ENCODE results near the gene TMEM171.

The TMEM171 gene

DNA sequence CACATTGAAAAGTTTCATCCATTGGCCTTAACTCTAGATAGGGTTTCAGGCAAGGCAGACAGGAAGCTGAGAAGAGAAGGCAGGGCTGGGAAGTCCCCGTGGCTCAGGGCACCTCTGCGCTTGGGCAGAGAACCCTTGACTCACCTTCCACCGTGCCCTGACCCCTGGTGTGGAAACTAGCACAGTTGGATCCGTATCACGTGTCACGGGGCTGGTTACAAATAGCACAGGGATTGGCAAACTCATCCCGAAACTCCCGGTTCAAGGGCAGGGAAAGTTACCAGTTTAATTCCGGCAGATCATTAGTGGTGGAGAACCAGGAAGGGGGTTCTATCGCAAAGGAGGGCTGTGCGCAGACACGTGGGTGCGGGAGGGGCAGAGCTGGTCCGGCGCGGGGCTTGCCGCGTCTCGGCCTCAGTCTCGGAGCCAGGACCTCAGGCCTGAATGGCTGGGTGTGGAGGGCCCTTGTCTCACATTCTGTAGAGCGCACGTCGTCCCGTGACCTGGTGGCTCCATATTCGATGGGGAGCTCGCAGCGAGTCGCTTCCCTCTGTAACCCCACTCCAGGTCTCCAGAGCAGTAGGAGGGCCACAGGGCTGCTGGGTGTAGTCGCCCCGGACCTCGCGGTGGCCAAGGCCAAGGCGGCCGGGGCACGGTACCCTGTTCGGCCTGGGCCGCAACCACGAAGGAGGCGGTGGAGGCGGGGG, 771 bp upstream of the TMEM171 start:
- in situ Hi-C loops (cut with MboI; ENCODE audit: low sequenced_read_pairs), result no loop called here

DNA sequence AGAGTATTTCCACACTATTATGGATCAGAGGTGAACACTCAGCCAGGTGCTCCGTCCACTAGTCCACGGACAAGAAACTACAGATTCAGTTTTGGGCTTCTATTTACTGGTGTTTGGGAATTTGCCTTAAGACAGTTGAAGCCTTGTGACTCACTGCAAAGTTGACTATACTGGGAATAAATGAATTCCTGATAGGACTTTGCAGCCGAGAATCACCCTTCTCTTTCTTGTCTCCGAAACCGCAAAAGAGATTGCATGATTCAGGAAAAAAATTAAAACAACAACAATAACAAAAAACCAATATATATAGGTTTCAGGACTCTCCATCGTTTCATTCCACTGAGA, 716 bp downstream of the TMEM171 start:
- in situ Hi-C loops (cut with MboI; ENCODE audit: low sequenced_read_pairs), result no loop called here

DNA sequence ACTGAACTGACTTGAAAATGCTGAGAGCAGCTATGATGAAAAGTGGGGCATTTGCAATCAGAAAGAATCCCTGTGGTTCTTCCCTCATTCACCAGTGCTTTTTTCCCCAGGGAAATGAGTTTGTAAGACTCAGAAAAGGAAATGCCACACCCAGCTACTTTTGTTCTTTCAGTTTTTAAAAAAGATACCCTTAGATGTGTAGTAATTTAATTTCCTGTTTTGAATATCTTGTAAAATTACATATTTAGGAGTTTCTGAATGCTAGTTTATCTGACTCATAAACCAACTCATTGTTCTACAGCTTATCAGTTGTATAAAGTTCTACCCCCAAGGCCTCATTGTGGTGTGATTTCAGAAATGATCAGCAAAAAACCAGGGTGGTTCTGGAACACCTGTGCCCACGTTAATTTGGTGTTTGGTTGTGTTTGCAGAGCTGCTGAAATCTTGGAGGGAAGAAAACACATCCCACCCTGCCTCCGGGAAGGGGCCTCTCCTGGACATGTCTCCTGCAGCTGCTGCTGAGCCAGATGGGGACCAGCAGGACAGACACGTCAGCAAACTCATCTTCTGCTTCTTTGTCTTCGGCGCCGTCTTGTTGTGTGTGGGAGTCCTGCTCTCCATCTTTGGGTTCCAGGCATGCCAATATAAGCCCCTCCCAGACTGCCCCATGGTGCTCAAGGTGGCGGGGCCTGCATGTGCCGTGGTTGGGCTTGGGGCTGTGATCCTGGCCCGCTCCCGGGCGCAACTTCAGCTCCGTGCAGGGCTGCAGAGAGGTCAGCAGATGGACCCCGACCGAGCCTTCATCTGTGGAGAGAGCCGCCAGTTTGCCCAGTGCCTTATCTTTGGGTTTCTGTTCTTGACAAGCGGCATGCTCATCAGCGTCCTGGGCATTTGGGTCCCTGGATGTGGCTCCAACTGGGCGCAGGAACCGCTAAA, 2.8 kb downstream of the TMEM171 start:
- in situ Hi-C loops (cut with MboI; ENCODE audit: low sequenced_read_pairs), result no loop called here

DNA sequence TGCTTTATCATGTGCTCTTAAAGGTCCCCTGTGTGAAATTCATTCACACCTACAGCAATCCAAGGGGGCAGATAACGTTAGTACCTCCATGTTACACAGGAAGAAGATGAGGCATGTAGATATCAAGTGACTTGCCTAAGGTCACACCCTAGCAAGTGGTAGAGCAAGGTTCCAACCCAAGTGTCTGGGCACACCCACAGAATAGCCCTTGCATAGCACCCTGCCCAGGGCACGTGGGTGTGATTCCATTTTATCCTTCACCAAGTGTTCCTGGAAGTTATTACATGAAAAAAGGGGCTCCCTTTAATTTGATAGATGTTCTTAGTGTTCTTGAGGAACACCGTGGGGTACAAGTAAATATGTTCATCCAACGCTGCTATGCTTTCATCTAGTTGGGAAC, 4.9 kb downstream of the TMEM171 start:
- in situ Hi-C loops (cut with MboI; ENCODE audit: low sequenced_read_pairs), result no loop called here

DNA sequence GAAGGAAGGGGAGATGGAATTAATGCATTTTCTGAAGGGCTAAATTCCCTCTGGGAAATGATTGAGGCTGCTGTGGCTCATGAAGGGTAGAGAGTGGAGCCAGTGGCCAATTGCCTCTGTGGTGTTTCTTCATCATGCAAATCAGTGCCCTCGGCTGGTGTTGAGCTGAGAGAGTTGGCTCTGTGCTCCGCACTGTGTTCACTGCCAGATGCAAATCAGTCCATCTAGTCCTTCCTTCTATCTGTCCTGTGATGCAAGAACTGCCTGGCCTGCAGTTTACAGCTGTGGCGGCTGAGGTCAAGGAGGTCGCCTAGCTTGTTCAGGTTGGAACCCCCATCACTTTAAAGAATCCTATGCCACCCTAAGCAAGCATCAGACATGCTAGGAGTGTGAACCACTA, 6.0 kb downstream of the TMEM171 start:
- in situ Hi-C loops (cut with MboI; ENCODE audit: low sequenced_read_pairs), result no loop called here

DNA sequence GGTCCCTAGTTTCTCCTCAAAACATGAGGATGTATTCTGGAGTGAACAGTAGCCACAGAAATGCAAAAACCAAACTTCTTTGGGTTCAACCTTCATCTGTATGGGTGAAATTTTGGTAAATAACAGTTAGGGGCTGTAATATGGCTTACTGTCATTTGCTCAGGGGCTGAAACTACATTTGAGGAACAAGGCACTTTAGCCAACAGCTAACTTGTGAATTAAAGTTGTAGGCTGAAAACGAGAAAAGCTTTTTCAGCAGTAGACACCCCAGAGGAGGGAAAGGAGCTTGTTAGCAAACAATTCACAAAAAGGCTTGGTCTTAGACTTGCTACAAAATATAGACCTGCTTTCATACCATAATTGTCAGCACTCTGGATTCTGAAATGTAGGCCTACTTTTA, 6.6 kb downstream of the TMEM171 start:
- in situ Hi-C loops (cut with MboI; ENCODE audit: low sequenced_read_pairs), result no loop called here

DNA sequence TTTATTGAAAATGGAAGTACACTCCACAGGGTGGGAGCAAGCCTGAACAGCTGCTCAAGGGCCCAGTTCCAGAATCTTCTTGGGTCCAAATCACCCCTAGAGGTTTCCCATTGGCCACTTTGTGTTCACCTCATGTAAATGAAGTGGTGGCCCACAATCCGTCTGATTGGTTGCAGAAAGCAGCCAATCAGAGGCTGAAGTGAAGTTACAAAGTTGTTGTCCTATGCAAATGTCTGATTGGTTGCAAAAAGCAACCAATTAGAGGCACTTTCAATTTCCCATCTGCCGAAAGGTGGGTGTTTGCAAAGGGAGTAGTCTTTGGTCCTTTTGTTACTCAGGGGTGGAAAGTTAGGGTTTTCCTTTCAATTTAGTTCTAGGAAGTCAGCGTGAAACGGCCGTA, 8.8 kb downstream of the TMEM171 start:
- in situ Hi-C loops (cut with MboI; ENCODE audit: low sequenced_read_pairs), result no loop called here

DNA sequence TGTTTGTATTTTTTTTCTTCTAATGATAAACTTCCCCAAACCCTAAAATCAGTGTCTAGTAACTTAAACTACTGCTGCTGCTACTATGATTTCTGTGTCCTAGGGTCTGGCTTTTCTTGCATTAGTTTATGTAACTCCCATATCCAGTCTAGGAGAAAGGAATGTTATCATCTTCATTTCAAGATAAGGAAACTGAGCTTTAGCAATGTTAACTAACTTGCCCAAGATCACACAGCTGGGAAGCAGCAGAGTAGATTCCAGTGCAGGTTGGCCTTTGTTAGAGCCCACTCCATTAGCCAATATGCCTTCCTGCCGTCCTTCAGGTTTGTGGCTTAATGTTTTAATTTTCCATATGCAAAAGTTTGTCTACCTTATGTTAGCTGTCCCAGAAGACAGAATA, 10.4 kb downstream of the TMEM171 start:
- in situ Hi-C loops (cut with MboI; ENCODE audit: low sequenced_read_pairs), result no loop called here

DNA sequence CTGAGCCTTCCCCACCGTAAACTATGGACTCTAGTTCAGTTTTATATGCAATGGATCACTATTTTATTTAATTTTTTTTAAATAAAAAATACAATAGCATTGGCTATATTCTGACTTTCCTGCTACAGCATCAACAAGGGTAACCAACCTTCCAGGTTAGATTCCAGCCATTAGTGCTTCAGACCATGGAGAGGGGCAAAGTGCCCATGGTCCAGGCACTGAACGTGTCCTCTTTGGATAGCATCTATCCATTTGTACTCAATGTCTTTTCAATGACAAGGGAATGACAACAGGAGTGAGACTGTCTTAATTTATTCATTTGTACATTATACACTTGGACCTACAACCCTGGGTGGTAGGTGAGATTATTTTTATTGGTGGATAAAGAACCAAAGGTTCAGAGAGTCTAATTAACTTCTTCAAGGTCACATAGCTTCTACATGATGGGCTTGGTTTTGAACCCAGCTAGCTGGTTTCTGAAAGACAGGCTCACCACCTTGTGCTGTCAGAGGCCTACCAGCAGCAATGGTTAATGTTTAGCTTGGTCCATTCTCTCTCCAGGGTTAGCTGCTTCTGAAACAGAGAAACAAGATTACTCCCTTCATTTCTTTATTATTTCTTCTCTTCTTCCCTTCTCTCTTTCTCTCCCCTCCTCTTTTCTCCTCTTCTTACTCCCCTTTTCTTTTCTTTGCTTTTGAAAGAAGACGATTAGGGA, 11.5 kb downstream of the TMEM171 start:
- in situ Hi-C loops (cut with MboI; ENCODE audit: low sequenced_read_pairs), result no loop called here

DNA sequence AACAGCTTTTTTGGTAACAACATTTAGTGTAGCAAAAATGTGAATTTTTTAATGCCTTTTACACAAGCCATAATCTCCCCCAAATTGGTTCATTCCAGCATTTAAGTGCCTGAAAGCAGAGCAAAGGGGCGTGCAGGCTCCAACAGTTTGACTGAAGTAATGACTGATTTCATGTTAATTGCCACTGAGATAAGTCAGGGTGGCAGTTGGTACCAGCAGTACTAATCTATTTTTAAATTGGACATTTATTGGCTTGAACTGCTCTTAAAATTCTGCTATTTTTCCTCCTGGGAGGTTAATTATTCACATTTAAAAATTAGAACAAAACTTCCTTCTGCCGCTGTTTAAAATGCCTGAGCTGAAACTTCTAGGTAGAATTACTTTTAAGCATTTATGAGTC, 12.4 kb downstream of the TMEM171 start:
- in situ Hi-C loops (cut with MboI; ENCODE audit: low sequenced_read_pairs), result no loop called here

DNA sequence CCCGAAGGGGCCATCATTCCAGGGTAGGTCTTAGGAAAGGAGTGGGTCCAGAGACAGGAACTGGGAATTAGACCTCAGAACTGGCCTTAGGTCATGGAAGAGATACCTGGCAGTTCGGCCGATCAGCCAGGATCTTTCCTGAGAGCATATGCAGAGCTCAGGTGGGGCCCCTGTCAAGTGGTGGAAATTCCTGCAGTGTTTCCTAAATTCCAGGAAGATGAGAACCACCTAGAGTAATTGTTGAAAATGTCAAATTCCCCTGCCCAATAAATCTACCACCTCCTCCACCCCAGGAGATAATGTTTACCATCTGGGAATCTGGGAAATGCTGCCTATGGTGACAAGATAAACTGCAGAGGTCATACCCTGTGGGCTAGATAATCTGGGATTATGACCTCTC, 14.6 kb downstream of the TMEM171 start:
- in situ Hi-C loops (cut with MboI; ENCODE audit: low sequenced_read_pairs), result no loop called here

DNA sequence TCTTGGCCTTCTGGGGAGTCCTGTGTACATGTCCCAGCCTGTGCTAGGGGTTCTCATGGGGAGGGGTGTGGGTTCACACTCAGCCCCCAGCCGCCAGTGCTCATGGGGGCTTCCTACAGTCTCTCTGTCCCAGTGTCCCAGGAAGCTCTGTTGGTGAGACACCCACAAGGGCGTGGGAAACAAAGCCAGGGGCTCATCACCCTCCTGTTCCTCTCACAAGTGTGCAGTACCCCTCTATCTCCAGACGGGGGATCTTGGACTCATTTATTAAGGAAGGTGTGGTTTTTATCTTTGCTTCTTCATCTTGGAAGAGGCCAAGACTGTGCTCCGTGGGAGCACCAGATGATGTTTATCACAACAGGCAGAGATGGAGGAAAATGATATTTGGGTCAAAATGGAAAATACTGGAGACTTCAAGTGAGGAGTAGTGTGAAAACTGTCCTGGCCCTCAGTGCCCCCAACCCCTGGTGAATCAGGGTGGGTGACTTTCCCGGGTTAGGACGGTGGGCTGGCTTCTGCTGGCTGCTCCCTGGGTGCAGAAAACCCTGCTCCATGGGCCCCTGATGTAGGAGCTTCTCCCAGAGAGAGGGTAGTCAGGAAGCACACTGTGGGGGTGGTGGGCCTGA, 15.2 kb downstream of the TMEM171 start:
- in situ Hi-C loops (cut with MboI; ENCODE audit: low sequenced_read_pairs), result no loop called here

DNA sequence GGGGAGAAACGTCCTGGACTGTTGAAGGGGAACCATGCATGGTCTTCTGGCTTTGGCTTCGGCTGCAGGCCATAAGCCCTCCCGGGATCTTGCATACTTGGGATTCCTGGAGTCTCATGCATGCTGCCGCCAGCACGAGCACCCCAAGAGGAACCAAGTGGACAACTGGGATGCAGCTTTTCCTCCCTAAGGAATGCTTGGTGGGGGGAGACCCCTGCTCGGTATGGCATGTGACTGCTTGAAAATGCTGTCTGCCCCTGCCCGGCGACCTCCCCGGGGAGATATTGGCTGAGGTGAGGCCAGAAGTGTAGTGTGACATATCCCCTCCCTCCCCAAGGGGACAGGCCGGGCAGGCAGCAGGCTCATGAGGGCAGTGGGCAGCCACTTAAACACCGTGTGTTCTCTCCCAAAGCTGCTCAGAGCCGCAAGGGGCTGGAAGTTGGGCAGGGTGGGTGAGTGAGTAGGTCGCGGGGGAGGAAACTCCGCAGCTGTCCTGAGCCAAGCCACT, 15.7 kb downstream of the TMEM171 start:
- in situ Hi-C loops (cut with MboI; ENCODE audit: low sequenced_read_pairs), result no loop called here

DNA sequence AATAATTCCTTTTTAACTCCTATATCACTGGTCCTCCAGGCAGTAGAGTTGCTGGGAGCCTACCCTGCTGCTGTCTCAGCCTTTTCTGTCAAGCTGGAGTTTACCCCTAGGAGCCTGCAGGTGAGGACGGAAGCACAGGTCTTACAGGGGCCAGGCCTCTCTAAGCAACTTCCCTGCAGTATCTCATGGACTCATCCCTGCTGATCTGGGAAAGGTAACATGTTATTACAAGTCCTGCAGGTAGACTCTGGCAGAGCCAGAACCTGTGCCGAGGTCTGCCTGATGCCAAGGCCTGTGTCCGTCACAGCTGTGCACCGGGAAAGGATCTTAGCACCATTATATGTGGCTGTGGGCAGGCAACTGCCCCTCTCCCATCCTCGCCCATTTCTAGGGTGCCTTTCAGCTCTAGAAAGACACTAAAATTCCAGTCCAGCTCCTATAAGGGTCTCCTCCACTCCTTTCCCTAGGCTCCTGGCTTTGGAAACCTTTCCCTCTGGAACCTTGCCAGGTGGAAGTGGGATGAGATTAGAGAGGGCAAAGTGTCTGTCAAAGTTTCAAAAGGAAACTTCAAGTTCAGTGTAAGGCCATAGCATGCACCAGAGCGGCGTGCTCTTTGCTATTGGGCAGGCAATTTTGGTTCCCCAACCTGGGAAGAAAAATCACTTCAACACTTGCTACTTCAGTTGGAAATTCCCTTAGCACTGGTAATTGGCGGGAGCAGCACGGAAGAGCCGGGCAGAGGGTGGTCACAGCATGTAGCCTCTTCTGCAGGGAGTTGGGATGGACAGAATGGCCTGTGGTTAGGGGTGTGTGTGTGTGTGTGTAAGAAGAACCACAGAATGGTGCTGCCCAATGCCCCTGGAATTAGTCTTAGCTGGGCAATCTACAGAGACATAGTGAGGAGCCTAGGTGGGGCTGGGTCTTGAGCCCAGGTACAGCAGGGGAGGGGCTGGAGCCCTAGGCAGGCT, 17.5 kb downstream of the TMEM171 start:
- in situ Hi-C loops (cut with MboI; ENCODE audit: low sequenced_read_pairs), result no loop called here

DNA sequence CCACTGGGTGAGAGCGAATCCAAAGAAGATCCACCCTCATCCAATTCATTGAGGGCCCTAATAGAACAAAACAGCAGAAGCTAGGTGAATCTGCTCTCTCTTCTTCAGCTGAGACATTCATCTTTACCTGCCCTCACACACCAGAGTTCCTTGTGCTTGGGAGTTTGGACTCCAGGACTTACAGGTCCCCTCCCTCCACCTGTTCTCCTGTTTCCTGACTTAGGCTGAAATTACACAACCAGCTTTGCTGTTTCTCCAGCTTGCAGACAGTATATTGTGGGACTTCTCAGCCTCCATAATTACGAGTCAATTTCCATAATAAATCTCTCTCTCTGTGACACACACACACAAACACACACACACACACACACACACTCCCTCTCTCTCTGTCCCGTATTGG, 19.1 kb downstream of the TMEM171 start:
- in situ Hi-C loops (cut with MboI; ENCODE audit: low sequenced_read_pairs), result no loop called here

DNA sequence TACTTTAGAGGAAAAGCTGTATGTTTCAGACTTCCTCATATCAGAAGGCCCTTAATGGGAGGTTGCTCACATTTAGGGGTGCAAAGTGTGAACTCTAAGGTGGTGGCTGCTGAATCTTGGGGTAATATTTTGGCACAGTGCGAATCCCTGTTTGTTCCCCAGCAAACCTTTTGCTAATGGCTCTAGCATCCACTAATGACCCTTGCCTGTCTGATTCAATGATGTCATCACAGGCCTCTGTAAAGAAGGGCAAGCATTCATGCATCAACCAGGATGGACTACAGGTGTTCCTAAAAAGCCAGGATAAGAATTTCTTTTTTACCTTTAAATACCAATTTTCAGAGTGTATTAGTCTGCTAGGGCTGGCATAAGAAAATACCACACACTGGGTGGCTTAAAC, 20.4 kb downstream of the TMEM171 start:
- in situ Hi-C loops (cut with MboI; ENCODE audit: low sequenced_read_pairs), result no loop called here

DNA sequence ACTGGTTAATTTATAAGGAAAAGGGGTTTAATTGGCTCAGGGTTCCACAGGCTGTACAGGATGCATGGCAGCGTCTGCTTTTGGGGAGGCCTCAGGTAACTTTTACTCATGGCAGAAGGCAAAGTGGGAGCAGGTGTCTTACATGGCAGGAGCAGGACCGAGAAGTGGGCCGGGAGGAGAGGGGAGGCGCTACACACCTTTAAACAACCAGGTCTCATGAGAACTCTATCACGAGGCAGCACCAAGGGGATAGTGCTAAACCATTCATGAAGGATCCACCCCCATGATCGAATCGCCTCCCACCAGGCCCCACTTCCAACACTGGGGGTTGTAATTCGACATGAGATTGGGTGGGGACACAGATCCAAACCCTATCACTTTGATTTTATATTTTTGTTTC, 21.7 kb downstream of the TMEM171 start:
- in situ Hi-C loops (cut with MboI; ENCODE audit: low sequenced_read_pairs), result no loop called here

DNA sequence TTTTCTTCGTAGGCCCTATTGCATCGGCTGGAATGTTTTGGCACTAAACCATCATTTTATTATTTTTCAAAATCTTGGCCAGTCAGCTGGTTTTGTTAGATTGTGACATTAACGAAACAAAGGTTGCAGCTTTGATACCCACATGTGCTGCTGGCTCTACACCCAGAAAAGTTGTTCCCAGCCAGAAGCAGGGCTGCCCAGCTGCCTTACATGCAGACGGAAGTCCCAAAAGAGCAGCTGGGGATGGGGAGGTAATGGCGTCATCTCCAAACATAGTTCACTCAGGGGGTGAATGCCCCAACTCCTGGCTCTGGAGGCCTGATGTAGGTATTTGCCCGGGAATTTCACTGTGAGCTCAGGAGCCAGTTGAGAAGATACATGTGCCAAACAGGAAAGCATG, 23.3 kb downstream of the TMEM171 start:
- in situ Hi-C loops (cut with MboI; ENCODE audit: low sequenced_read_pairs), result no loop called here

DNA sequence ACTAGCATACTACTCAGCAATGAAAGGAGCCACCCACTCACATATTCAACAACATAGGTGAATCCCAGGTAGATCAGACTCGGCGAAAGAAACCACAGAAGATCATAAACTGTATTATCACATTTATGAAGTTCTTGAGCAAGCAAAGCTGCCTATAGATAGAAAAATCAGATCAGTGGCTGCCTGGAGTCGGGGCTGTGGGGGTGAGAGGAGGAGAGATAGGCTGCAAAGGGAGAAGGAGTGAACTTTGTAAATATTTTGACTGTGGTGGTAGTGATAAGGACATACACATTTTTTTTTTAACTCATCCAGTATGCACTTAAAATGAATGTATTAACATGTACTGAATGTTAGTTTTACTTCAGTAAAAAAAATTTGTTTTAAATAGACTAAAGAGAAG, 29.2 kb downstream of the TMEM171 start:
- in situ Hi-C loops (cut with MboI; ENCODE audit: low sequenced_read_pairs), result no loop called here

DNA sequence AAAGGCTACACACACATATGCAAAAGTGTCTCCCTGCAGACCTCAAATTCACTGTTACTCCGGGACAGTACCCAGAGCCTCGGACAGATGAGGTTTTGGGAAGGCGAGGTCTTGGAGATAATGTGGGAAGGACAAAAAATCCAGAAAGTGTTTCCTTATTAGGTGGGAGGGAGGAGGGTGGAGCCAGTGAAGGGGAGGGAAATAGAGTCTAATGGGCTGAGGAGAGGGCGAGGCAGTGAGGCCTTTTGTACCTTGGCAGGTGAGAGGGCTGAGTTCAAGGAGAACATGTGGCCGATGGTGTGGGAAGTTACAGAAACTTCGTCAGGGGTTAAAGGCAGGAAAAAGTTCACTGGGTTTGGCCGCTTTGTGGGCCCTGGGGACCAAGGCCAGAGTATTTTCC, 30.5 kb downstream of the TMEM171 start:
- in situ Hi-C loops (cut with MboI; ENCODE audit: low sequenced_read_pairs), result no loop called here
